Activated CD4-positive, alpha-beta T cell treated with anti-CD3 and anti-CD28 coated beads for 1 hour (primary cell): ENCODE measurements around the gene ADGRV1.
"Not testable (repeated sequence)": the region's sequence is repeated elsewhere in the genome, so short reads cannot be mapped to it uniquely, and the experiment has no call there.

ENCODE experiments used
- DNase-seq: peaks from one replicate; pipeline ENCODE4 v3.0.0-alpha.2; 2020

Gene ADGRV1

DNA sequence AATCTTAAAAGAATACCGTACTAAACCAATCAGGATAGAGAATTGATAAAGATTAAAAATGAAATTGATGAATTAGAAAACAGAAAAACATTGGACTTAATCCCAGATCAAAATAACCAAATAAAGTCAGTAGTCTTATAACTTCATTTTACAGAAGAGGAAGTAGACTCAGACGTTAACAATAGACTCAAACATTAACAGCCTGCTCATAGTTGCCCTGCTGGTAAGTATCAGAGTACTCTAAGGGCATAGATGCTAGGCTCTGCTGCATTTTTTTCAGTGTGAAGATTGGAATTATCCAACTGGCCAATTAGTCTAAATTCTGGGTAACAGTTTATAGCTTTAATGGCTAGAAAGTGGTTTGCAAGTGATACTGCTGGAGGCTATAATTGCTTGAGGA lies 42.9 kb downstream of the ADGRV1 start:
- DNase-seq: no peak

DNA sequence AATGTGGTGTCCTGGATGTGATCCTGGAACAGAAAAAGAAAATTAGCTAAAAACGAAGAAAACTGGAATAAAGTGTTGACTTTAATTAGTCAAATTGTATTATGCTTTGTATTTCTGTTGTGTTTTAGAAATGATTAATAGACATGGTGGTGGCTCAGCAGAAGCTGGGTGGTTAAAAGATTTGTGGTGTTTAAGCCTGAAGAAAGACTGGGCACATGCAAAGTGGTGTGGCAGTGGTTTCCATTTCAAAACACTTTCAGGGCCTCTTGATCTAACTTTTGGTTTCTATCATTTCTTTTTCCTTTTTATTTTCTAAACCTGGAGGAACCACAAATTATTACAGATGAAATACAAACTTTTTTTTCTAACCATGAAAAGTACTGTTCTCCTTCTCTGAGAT lies 44.1 kb downstream of the ADGRV1 start:
- no peak for DNase-seq

DNA sequence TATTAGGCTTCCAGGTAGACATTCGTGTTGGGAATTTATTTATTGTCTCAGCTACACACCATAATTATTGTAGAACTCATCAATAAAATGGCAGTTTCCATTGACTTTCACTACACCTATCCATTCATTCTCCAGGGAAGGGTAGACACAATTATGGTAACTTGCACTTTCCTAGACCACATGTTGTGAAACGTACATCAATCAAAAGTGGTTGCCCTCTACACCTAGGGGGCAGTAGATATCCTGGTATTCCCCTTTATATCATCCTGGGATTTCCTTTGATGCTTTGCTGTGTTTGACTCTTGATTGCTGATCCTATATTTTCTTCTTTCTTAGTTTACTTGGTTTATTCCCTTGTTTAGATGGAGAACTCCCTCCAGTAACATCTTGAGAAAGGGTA lies 47.9 kb downstream of the ADGRV1 start:
- no peak for DNase-seq

DNA sequence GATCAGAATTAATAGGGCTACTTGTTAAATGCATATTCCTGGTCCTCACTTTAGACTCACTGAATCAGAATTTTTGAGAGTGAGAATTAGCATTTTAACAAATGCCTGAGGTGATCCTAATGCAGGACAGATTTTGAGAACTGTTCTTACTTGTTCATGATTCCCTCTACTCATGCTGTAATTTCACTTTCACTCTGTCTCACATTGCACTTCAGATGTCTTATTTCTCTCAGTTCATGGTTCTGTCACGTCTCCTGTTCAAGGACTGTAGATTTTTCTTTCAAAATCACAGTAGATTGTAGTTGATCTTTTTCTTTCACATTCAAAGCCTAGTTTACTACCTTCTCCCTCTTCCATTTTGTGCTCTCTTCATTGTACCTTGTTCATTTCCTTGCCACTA lies 54.3 kb downstream of the ADGRV1 start:
- DNase-seq: no peak

DNA sequence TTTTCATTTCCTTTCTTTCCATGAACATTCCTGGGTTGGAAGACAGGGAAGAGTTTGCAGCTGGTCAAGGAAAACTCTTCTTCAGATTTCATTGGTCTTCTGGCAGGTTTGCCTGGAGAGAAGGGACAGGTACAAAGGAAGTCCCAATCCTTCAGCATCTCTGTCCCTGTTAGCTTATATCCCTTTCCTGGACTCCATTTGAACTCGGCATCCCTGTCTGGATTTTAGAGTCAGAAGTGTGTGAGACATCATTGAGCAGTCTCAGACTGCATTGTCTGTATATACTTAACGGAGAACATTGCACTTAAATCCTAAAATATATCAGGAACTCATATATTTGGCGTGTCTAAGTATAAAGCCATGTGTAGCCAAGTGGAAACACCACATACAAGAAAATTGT lies 54.9 kb downstream of the ADGRV1 start:
- no peak for DNase-seq

DNA sequence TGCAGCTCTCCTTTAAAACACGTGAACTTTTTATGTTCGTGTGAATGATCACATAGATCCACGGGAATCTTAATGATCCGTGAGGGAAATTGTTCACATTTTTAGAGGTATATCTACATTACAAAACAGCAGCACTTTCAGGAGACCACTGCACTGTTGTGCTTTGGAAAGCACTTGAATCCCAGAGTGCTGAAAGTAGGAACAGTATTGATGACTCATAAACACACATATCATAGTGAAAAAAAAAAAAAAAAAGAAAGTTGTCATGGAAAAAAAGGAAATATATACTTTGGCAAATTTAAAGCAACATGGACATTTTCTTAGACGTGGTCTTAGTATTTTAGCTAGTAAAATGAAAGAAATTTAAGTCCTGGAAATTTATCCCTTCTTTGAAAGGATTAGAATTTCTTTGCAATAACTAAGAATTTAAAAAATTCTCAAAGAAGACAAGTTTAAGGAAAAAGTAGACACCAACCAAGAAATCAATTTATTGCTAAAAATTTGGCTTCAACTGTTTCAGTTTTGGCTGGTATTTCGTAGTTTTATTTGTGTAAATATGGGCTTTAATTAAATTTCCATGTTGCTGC lies 55.4 kb downstream of the ADGRV1 start:
- no peak for DNase-seq

DNA sequence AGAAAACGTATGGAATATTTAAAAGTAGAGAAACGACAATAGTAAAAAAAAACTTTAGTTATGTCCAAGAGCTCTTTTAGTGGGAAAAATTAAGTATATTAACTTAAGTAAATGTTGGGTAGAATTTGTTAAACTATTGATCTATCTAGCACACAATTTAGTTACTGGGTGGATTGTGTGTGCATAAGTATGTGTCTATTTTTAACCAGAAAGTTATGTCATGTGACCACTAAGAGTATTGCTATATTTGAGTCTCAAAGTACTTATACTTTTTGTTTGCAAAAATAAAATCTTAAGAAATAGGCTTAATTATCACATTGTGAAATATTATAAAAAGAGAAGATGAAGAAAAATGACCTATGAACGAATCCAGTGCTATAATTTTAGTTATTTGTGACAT lies 56.8 kb downstream of the ADGRV1 start:
- no peak for DNase-seq

DNA sequence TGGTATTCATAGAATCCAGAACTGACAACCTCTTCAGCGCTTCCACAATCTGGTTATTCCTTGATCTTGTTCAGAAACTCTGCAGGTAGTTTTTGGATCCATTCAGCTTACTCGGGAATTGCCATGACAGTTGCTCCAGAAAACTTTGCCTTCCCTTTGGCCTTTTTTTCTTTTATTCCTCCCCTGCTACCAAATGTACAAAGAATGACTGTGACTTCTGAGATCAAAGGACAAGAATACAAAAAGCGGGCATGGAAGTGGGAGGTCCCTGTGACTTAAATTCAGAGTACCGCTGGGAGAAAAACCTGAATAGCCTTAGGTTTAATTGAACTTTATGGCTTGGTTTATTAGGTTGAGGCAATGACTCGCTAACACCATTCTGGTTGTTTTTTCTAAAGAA lies 59.5 kb downstream of the ADGRV1 start:
- no peak for DNase-seq

DNA sequence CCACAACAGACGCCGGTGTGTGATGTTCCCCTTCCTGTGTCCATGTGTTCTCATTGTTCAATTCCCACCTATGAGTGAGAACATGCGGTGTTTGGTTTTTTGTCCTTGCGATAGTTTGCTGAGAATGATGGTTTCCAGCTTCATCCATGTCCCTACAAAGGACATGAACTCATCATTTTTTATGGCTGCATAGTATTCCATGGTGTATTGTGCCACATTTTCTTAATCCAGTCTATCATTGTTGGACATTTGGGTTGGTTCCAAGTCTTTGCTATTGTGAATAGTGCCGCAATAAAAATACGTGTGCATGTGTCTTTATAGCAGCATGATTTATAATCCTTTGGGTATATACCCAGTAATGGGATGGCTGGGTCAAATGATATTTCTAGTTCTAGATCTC lies 61.2 kb downstream of the ADGRV1 start:
- DNase-seq: not testable (repeated sequence)

DNA sequence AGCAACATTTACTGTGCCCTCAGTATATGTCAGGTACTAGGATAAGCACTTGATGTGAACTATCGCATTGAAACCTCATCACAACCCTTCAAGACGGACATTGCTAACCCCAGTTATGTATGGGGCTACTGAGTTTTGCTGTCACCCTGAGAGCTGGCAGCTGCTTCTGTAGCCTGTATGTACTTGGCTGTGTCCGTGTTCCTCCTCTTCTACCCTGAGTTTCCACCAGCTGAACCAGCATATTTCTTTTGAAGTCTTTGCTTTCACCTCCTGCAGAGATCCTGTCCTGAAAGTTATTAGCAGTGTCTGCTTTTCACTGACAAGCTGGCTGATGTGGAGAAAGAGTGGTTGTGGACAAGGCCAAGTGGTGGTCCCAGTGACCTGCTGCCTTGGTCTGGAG lies 63.3 kb downstream of the ADGRV1 start:
- no peak for DNase-seq

DNA sequence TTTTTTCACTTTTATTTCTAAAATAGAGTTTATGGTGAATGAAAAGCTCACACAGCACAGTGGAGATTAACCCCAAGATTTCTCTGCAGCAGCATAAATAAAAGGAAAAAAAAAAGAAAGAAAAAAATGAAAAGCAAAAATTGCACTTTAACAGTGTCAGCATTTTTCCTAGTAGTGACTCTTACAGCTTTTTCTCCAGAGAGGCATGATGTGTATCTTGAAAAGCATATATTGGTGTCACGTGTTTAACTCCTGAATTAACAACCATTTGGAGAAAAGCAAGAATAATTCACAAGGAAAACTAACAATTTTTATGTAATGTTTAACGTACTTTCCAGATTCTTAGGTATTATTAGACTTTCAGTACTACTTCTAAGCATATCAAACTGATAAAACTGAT lies 67.9 kb downstream of the ADGRV1 start:
- DNase-seq: no peak

DNA sequence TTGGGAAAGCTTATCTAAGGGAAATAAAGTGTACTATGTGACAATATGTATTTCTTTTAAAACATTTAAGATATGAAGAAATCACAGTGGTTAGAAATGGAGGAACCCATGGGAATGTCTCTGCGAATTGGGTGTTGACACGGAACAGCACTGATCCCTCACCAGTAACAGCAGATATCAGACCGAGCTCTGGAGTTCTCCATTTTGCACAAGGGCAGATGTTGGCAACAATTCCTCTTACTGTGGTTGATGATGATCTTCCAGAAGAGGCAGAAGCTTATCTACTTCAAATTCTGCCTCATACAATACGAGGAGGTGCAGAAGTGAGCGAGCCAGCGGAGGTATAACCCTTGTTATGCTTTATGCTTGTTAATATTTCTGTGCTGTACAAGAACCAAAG lies 69.9 kb downstream of the ADGRV1 start:
- no peak for DNase-seq

DNA sequence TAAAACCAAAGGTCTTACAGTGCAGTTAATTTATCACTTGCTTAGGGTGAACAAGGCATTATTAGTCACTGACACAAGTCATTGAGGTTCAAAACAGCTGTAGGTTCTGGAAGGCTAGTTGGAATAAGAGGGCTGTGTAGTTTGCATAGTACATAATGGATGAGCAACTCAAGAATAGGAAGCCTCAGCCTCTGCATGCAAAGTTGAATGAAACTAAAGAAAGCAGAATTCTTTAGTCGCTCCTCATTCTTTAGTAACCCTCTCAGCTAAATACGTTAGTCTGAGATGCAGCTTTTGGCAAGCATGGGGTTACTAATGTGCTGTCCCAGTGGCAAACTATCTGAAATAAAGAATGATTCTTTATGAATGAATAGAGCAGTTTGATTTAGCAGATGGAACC lies 74.2 kb downstream of the ADGRV1 start:
- DNase-seq: no peak

DNA sequence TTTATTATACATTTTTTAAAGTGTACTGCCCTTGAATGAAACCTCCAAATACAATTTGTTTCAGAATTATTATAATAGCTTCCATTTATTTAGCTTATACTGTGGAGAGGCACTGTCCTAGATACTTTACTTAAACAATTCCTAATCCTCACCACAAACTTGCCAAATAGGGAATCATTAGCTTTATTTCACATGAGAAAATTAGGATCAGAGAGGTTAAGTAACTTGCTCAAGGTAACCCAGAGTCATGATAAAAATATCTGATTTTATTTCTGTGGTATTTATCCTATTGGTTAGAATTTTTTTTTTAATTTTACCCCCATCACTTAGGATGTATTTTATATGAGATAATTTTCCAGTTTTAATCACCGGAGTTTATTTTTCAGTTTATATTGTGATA lies 78.4 kb downstream of the ADGRV1 start:
- DNase-seq: no peak

DNA sequence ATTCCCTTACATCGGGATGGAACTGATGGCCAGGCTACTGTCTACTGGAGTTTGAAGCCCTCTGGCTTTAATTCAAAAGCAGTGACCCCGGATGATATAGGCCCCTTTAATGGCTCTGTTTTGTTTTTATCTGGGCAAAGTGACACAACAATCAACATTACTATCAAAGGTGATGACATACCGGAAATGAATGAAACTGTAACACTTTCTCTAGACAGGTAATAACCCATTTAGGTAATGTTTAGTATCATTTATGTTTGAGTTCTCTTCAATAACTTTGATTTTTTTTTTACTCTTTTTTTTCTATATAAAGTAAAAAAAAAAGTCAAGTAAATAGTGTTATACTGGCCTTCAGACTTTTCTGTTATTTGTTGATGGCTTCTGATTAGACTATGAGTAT lies 79.1 kb downstream of the ADGRV1 start:
- DNase-seq: no peak

DNA sequence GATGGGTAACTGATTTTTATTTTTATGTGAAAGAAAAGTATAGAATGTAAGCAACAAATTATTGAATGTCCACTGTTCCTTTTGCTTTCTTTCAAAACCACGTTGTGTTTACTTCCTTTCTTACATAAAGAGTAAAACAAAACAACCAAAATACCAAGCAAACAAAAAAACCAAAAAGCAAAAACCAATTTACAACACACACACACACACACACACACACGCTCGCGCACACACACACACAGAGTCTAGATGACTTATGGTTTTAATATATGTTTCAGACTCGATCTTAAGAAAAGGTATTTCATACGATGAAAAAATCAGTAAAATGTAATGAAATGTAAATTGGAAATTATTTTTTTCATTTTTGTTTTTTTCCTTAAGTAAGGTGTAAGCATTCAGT lies 80.3 kb downstream of the ADGRV1 start:
- DNase-seq: no peak

DNA sequence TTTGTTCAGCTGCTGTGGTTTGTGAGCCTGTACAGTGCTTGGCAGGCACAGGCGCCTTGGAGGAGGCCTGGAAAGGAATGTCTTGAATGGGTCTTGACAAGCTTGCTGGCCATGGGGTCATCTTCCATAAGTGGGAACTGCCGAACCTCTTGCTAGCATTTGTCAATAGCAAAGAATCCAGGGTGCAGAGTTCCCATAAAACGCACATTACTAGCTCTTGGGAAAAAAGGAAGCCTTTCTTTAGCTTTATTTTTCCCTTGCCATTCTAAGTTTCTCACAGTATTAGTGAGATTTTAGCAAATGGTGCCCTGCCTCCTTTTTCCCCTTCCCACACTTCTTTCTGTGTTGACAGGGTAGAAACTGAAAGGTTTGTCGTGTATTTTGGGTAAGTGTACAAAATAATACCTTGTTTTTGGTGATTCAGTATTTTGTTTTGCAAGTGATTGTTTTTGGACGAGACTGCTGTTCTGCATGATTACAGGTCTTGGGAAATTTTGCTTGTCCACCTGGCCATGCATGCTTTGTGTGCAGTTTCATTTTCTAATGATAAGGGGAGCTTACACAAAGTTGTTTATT lies 82.0 kb downstream of the ADGRV1 start:
- no peak for DNase-seq

DNA sequence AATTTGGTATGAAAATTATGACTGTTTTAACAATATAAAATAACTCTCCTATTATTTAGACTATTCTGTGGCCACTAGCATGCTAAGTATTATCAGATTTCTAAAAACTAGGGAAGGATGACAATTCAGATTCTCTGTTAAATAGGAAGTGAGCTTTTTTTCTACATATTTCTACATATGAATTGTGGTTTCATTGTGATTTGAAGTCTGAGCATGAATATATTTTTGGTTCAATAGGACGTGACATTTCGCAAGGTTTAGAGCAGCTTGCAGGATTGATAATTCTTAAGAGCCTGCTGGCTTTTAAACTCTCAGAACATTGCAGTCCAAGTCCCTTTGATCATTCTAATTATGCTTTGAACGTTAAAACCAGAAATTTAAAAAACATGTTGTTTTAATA lies 82.9 kb downstream of the ADGRV1 start:
- DNase-seq: no peak

DNA sequence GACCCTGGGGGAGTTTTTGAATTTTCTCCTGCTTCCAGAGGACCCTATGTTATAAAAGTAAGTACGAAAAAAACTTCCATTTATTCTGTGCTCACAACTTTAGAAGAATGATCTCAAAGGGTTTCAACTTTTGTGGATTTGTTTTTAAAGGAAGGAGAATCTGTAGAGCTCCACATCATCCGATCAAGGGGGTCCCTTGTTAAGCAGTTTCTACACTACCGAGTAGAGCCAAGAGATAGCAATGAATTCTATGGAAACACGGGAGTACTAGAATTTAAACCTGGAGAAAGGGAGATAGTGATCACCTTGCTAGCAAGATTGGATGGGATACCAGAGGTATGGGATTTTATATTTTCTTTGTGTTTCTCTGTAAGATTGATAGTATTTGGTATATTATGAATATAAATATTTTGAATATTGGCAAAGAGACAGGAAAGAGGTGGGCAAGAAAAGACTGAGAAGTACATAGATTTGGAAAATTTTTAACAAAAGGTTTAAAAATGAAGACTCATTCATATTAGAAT lies 84.2 kb downstream of the ADGRV1 start:
- no peak for DNase-seq

DNA sequence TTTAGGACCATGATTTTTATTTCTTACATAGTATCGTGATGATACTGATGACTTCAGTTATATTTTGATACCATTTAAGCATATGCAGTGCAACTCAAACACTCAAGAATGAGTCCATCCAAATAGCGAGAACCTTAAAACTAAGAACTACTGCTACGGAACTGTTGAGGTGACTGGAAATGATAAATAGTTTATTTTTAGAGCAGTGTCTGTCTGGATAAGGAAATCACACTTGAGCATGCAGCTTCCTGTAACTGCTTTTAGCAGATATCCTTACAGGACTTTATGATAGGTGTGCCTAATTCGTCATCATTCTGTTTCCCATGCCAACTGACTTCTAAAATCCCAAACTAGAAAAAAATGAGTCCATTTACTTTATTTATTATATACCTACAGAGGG lies 85.5 kb downstream of the ADGRV1 start:
- no peak for DNase-seq

DNA sequence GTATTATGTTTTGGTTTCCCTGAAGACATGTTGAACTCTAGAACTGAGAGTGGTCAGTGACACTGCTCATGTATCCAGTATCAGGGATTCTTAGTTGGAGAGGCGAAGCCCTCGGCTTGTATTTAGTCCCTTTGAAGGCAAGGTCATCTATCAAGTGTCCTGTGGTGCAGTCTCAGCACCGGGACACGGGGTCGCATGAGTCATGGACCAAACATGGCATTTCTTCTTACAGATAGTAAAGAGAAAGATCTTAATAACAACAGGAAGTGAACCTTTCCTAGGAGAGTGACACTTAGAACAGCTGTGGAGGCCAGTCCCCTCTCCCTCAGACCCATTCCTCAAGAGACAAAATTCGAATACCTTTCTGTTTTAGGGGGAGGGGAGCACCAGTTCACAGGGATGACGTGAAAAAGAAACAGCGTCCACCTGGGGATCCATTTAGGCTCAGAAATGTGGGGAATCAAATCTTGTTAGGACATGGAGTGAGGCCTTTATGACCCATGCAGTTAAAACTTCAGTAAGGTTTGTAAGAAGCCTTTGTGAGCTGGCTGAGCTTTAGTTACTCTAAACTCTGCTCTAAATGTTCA lies 86.5 kb downstream of the ADGRV1 start:
- no peak for DNase-seq

DNA sequence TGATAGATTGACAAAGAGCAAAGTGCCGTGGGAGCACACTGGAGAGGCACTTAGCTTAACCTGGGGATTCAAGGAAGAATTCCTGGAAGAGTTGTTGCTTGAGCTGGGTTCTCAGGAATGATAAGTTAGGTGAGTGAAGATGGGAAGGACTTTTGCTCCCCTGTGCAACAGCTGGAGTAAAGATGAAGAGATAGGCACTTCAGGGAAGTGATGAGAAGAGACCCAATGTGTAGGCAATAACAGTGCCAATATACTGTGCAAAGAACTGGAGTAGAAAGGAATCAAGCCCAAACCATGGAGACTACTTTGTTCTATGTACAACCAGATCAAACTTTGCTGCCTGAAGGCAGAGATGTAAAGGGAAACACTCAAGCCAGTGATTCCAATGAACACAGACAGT lies 92.2 kb downstream of the ADGRV1 start:
- no peak for DNase-seq

DNA sequence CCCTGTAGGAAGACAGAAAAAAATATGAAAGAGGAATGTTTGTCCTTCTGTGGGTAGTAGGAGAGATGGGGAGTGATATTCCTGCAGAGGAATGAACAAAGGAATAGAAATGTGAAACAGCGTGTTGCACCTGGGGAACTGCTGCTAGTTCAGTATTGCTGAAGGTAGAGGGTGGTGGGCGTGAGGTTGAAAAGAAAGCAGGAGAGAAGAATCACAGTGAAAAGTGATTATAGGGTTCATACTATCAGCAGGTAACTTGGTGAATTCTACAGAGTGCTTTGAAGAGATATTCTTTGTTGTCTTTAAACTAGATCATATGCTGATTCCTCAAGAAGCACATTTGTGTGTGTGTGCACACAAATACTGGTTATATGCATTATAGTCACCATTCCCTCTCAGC lies 95.6 kb downstream of the ADGRV1 start:
- no peak for DNase-seq

DNA sequence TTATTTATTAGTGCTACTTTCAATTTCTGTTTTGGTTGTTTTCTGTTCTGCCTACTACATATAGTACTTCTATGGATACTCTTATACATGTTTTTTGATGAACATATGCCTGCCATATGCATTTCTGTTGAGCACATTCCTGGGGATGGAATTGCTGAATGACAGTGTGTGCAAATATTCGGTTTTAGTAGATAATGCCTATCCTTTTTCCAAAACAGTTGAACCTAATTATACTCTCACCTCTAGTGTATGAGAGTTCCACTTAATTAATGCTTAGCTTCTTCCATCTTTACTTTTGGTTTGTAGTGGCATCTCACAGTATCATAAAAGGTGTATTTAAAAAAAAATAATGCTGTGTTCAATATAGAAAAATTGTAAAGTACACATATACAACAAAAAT lies 96.8 kb downstream of the ADGRV1 start:
- no peak for DNase-seq

DNA sequence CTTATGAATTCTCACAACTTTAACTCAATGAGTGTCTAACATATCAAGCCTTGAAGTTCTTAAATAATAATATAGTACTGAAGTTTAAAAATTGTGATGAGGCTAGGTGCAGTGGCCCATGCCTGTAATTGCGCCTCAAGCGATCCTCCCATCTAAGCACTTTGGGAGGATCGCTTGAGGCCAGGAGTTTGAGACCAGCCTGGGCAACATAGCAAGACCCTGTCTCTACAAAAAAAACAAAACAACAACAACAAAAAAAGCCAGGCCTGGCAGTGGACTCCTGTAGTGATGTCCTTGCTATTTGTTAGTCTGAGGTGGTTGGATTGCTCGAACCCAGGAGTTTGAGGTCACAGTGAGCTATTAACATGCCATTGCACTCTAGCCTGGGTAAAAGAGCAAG lies 98.4 kb downstream of the ADGRV1 start:
- no peak for DNase-seq
